GM12878 (cell line): ENCODE data around the gene HMGCS1. TPM values are rescaled to one million over a fixed set of nuclear protein-coding genes. Genes with fewer than 3 reads are reported as not detected.

Source experiments
- ASH2L ChIP-seq: fragments of 300-600, 200-600 bp; sonication (generic); IDR thresholded peaks from 2 replicates; pipeline ENCODE4 v1.6.1; 2017; ENCODE audit warnings: low read depth, mild to moderate bottlenecking, borderline replicate concordance
- ATF2 ChIP-seq: IDR thresholded peaks from 2 replicates; pipeline ENCODE4 v1.6.1; 2012; ENCODE audit warnings: low read length, inconsistent platforms
- ATF7 ChIP-seq: fragments of 450-650 bp; IDR thresholded peaks from 2 replicates; pipeline ENCODE4 v1.6.1; 2016; ENCODE audit warnings: low read depth, mild to moderate bottlenecking
- BACH1 ChIP-seq: fragments of 450-650 bp; IDR thresholded peaks from 2 replicates; pipeline ENCODE4 v1.6.1; 2017; ENCODE audit warnings: mild to moderate bottlenecking, borderline replicate concordance
- BRCA1 ChIP-seq: IDR thresholded peaks from 2 replicates; pipeline ENCODE4 v1.6.1; 2011; ENCODE audit warnings: low read depth, low read length, improper control_type of control experiment
- CBX5 ChIP-seq: sonication (generic); IDR thresholded peaks from 2 replicates; pipeline ENCODE4 v1.6.1; 2016; ENCODE audit warnings: low read depth, moderate library complexity, mild to moderate bottlenecking, inconsistent platforms
- CHD4 ChIP-seq: fragments of 200-600 bp; sonication (generic); IDR thresholded peaks from 2 replicates; pipeline ENCODE4 v1.6.1; 2016; ENCODE audit warnings: mild to moderate bottlenecking
- DPF2 ChIP-seq: fragments of 450-650 bp; IDR thresholded peaks from 2 replicates; pipeline ENCODE4 v1.6.1; 2017; ENCODE audit warnings: mild to moderate bottlenecking
- NKRF ChIP-seq: fragments of 450-650 bp; conservative IDR thresholded peaks from 2 replicates; pipeline ENCODE4 v1.6.1; 2017; ENCODE audit warnings: mild to moderate bottlenecking, moderate library complexity
- NR2C2 ChIP-seq: IDR thresholded peaks from 2 replicates; pipeline ENCODE4 v1.6.1; 2011; ENCODE audit warnings: borderline replicate concordance, low read depth; ENCODE audit not compliant: control insufficient read depth, insufficient read length
- PBX3 ChIP-seq: IDR thresholded peaks from 2 replicates; pipeline ENCODE4 v1.6.1; 2011; ENCODE audit warnings: mild to moderate bottlenecking, low read depth, low read length, moderate library complexity; ENCODE audit not compliant: insufficient replicate concordance
- PML ChIP-seq: IDR thresholded peaks from 2 replicates; pipeline ENCODE4 v1.6.1; 2012; ENCODE audit warnings: low read length, inconsistent platforms
- RAD21 ChIP-seq: IDR thresholded peaks from 2 replicates; pipeline ENCODE4 v1.6.1; 2011; ENCODE audit warnings: mild to moderate bottlenecking, low read depth, low read length, moderate library complexity; ENCODE audit not compliant: insufficient read depth
- REST ChIP-seq: IDR thresholded peaks from 2 replicates; pipeline ENCODE4 v1.6.1; 2012; ENCODE audit warnings: mild to moderate bottlenecking, low read depth, low read length
- STAT3 ChIP-seq: IDR thresholded peaks from 2 replicates; pipeline ENCODE4 v1.6.1; 2011; ENCODE audit warnings: low read depth, low read length, improper control_type of control experiment
- SUZ12 ChIP-seq: fragments of 200-600 bp; sonication (generic); IDR thresholded peaks from one replicate; pipeline ENCODE4 v1.6.1; 2018; ENCODE audit warnings: antibody characterized with exemption, mild to moderate bottlenecking; ENCODE audit not compliant: unreplicated experiment
- WRNIP1 ChIP-seq: IDR thresholded peaks from 2 replicates; pipeline ENCODE4 v1.6.1; 2011; ENCODE audit warnings: low read depth, low read length, improper control_type of control experiment, borderline replicate concordance
- ZBTB40 ChIP-seq: fragments of 450-650 bp; IDR thresholded peaks from 2 replicates; pipeline ENCODE4 v1.6.1; 2016; ENCODE audit warnings: mild to moderate bottlenecking, moderate library complexity, borderline replicate concordance
- polyA plus RNA-seq, 11 experiments: library from polyadenylated mRNA; depleted of rRNA in 4 of 11; unstranded in 6 of 11; stranded (reverse) in 5 of 11; fragments of >200 nt; fragmentation: Nextera tagmentation in 4 of 11; fragmentation: Illumina TruSeq in 1 of 11; extraction: Ambion mirVana in 4 of 11; extraction: Trizol in 1 of 11; gene quantifications; 1 replicate in 1 of 11; 2 replicates in 10 of 11; pipeline versions ENCODE4 v1.2.1 to v1.2.3, GENCODE V29; 2011 to 2016; ENCODE audit warnings: inconsistent platforms in 2 of 11, missing spikeins in 2 of 11, low read depth in 1 of 11
- total RNA-seq, 4 experiments: library from RNA; depleted of rRNA in 3 of 4; stranded (reverse); fragments of >200 nt in 3 of 4; fragmentation: Illumina TruSeq in 1 of 4; extraction: Trizol in 1 of 4; gene quantifications; 2 replicates each; pipeline versions ENCODE4 v1.2.1 to v1.2.3, GENCODE V29; 2013 to 2021

The HMGCS1 gene
- total and polyA plus RNA-seq, 10 of the 15 experiments (the other 5 are each of a cell fraction or from before 2014, with no cell fraction given), result 24.0 to 193 (median 108) TPM

GRCh38 chr5:43268188-43268820, 44.9 kb downstream of the HMGCS1 start (continued):
- no peak for TF ChIP-seq ZBTB40
- no peak for TF ChIP-seq PML
- TF ChIP-seq ASH2L, result no peak
- TF ChIP-seq NR2C2, result no peak
- no peak for TF ChIP-seq SUZ12
- TF ChIP-seq STAT3, result no peak
- TF ChIP-seq DPF2, result peak; percentile 93
- TF ChIP-seq ATF2, result peak; percentile 92
- peak; percentile 45 for TF ChIP-seq PBX3
- 0 out of 2 replicates have a peak, but pooled peaks have one; percentile 32 for TF ChIP-seq CBX5
- TF ChIP-seq ATF7, result peak; percentile 29; the same call in 1 of the 2 replicates
- no peak for TF ChIP-seq RAD21
- no peak for TF ChIP-seq WRNIP1
- no peak for TF ChIP-seq CHD4
- TF ChIP-seq BRCA1, result no peak
- no peak for TF ChIP-seq NKRF
- TF ChIP-seq BACH1, result peak; percentile 71; the same call in 1 of the 2 replicates
- no peak for TF ChIP-seq REST
